H4 (cell line): ENCODE measurements around the gene ASB12. TPM values are rescaled to one million over a fixed set of nuclear protein-coding genes. Genes with fewer than 3 reads are reported as not detected.
A peak's percentile ranks its signal among the peaks of the same experiment; 100 is the strongest.
"Not testable (repeated sequence)": the region's sequence is repeated elsewhere in the genome, so short reads cannot be mapped to it uniquely, and the experiment has no call there.

ENCODE experiments used
- DNase-seq: peaks from one replicate; pipeline ENCODE4 v3.0.0-alpha.2; 2015; ENCODE audit warnings: low spot score
- total RNA-seq: library from RNA; depleted of rRNA; stranded (reverse); fragments of >200 nt; shearing (Covaris generic); gene quantifications from 2 replicates; pipeline ENCODE4 v1.2.3, GENCODE V29; 2014; rRNA removed

Gene ASB12, protein sequence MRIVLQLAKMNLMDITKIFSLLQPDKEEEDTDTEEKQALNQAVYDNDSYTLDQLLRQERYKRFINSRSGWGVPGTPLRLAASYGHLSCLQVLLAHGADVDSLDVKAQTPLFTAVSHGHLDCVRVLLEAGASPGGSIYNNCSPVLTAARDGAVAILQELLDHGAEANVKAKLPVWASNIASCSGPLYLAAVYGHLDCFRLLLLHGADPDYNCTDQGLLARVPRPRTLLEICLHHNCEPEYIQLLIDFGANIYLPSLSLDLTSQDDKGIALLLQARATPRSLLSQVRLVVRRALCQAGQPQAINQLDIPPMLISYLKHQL
- total RNA-seq, result not detected in 2 replicates

GRCh38 chrX:64230123-64230970, at the start of gene ASB12:
Gene ASB12 (minus strand): TSS chrX:64230607. CDS start chrX:64225650, 4,957 bp downstream.
- DNase-seq, result no peak

DNA sequence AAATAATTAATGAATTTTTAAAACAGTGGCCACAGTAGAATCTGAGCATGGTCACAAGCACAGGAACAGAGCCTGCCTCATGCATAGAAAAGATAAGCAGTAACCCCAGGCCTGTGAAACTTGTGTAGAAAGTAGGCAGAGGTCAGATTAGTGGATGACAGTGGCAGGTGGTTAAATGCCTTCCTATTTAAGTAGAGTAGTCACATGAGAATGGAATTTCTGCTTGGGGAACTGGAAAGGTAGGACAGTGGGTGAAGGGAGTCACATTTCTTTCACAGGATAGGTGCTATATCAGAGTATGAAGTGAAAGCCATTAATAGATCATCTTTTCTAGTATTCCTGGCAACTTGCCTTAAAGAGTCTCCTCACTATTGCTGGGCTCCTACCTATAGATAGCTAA, 34.9 kb upstream of the ASB12 start:
- DNase-seq, result no peak

DNA sequence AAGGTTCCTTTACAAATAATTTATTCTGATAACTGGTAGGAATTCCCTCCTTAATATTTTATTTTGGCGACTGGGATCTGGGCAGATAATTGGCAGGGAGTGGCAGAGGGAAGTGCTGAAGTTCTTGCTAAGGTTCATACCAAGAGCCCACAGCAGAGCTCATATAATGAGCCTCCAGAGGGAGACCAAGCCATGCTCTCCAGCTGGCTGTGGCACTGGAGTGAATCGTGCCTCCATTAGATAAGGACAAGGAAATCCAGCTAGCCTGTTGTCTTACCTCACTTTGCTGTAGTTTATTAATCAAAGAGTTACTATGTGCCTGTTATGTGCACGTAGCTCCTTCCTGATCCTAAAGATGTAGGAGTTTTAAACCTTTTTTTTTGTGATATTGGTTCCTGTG, 1.3 kb downstream of the ASB12 start:
- DNase-seq, result no peak

GRCh38 chrX:64218023-64218422, 12.4 kb downstream of the ASB12 start:
- DNase-seq, result no peak

DNA sequence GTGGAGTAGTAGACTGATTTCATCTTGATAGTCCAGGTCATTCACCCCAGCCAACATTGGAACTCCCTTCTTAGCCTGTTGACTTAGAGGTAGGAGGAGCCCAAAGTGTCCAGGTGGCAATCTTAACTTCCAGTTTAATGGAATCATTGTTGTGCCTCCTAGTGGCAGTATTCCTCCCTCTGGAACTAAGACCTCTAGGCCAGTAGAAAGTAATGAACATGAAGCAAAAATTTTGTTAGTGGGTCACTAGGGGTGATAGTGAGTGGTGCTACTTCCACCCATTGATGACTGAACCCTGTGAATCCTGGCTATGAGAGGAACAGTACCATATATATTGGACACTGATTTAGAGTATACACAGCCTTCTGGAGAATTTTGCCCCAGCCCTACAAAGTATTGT, 16.4 kb downstream of the ASB12 start:
- DNase-seq, result not testable (repeated sequence)

DNA sequence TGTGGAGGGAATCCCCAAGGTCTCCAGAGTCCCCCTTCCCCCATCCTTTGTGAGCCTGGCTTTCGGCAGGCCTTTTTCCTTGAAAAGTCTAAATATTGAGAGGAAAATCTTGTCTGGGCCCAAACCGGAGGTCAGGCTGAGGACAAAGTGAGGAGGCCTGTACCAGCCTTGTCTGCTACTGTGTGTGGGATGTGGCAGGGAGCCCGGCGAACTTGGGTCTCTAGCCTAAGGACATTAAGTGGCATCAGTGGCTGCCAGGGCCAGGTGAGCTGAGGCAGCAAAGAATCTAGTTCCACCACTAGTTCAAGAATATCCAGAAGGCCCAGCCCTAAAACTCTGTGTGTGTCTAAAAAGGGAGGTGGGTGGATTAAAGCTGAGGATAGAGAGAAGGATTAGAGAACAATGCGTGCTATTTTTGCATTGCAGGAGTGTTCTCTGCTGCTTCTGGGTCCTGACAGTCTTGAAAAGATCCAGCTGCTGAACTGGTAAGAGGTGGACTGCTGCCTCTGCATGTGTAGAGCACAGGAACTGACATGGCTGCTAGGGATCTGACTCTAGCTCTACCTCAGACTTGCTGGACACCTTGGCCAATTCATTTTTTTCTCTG, 23.7 kb downstream of the ASB12 start:
- DNase-seq, result no peak

DNA sequence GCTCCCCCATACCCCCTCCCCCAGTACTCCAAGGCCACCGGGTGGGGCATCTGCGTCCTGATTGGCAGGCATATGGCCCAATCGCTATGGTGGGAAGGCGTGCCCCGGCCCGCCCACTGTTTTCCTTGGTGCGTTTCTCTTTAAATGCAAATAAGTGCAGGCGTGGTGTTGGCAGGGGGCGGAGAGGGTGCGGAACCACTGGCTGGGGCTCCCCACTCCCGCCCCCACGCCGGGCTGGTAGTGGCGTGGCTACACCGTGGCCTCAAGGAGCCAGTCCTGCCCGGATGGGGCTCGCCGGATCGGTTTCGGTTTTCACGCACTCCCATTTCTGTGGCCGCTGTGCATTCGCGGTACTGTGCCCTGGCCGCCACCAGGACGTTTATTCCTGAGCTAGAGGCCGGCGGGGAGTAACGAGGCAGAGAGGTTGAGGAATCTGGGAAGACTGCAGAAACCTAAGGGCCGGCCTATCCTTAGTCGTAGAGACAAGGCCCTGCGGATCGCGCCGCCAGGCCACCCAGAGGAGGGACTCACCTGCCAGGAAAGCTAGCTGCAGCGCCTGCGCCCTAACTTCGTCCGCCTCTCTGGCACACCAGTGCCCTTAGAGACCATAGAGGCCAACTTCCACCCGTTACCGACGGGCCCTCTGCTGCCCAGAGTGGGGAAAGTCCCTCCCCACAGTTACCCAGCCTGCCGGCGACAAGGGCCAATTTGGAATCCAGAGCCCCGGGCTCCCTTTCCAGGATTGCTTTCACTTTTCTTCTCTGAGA, 24.5 kb downstream of the ASB12 start:
- DNase-seq, result peak; percentile 90

DNA sequence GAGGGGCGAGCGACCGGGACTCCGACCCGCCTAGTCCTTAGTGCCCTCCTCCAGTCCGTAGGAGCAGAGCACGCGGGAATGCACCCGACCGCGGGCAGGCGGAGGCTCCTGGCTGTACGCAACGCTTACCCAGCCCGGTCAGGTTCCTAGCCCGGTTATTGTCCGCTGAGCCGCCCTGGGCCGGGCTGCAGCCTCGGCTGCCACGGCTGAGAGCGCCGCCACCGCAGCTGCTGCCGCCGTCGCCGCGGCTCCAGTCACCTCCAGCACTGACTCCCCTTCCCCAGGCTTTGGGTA, 25.0 kb downstream of the ASB12 start, which contains the start of gene AMER1:
Gene AMER1 (minus strand): TSS at position 268 of the 294 bp plus-strand sequence. CDS start 12,422 bp downstream, outside the sequence.
- DNase-seq, result peak; percentile 51

- peak; percentile 15 for DNase-seq
Observed at GRCh38 chrX:64204701-64205440, 25.5 kb downstream of the ASB12 start.

- DNase-seq, result no peak
Observed at GRCh38 chrX:64204252-64204651, 26.2 kb downstream of the ASB12 start.

DNA sequence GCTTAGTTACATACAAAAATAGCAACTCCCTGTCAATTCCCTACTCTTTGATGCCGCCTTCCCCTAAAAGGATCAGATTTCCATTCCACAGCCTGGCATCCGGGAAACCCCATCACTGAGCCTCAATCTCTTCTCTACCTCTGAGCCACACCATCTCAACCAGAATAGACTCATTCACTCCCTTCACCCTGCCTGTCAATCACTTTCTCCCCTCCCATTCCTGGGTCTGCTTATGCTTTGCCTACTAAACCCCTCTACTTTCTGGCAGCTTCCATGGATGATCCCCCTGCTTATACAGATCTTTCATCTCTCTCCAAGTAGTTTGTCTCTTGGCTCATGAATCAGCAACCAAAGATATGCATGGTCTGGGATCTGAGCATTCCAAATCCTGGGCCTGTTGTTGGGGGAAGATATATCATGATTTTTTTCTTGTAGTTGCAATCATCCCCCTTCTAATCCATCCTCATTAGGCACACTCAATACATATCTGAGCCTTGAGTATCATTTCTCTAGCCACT, 27.5 kb downstream of the ASB12 start:
- DNase-seq, result no peak

- no peak for DNase-seq
Observed at GRCh38 chrX:64198036-64198435, 32.4 kb downstream of the ASB12 start.

GRCh38 chrX:64196606-64197005, 33.8 kb downstream of the ASB12 start:
- DNase-seq, result no peak

DNA sequence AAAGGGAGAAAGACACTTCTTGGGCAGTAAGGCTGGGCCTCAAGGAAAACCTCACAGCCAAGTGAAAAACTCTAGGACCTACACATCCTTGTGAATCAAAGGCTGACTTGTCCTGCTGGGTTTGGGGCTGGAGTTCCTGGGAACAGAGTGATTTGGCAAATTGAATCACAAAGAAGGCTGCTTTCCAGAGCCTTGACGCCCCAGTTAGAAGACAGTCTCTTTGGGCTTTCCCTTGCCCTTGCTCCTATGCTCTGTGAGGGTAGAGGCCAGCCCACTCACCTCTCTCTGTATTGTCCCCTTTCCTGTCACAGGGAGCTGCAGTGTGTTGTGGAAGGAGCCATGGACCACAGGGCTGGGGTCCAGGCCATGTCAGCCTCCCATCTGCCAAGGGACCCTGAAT, 34.5 kb downstream of the ASB12 start:
- DNase-seq, result no peak

- no peak for DNase-seq
Observed at GRCh38 chrX:64192673-64193072, 37.7 kb downstream of the ASB12 start.

- DNase-seq, result no peak
Observed at GRCh38 chrX:64192040-64192439, 38.4 kb downstream of the ASB12 start.

- DNase-seq, result no peak
Observed at GRCh38 chrX:64191281-64192010, 39.0 kb downstream of the ASB12 start.

DNA sequence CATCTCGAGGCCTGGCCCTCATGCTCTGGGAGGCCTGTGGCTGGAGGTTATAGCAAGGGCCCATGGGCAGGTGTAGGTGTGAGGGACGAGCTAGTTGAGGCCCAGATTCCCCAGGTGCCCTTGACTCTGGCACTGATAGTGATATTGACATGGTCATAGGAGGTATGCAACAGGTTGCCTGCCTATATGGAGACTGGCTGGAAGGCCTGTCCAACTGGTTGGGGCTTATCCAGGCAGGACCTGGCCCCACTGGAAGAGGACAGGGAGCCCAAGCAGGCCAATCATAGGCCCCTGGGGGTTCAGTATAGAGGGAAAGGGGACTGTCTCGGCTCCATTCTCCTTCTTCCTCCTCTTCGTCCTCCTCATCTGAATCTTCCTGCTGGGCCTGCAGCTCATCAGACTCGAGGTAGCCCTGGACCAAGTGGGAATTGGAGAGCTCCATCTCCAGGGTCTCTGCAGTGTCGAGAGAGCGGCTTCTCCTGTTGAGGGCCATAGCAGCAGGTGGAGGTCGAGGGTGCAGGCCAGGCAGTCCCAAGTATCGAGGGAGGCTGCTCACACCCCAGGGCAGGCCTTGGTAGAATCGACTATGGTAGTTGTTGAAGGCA, 40.2 kb downstream of the ASB12 start:
- no peak for DNase-seq

DNA sequence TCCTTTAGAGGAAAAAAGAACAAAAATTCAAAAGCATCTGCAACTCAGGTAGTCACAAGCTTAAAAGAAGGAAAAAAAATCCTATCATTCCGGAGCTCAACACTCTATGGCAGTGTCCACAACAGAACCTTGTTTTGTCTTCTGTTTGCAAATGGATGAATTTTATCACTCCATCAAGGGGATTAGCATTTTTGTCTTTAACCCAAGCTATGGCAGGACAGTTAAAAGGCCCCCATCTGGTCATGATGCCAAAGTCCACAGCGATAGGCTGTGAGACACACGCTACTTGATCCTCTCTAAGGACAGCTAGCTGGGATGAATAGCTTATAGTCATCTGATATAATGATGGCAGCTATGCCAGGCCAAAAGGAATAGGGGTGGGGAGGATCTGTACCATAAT, 41.5 kb downstream of the ASB12 start:
- DNase-seq, result no peak

GRCh38 chrX:64187762-64188150, 42.7 kb downstream of the ASB12 start:
- DNase-seq, result no peak
